Medulla oblongata (tissue), 1 donor: ENCODE measurements around the gene NSUN2.

Experiments
- DNase-seq: peaks from one replicate; pipeline ENCODE4 v3.0.0-alpha.2; 2015; ENCODE audit errors: extremely low spot score

Gene NSUN2

GRCh38 chr5:6604341-6604740 lies 28.5 kb downstream of the NSUN2 start:
- DNase-seq = no peak

GRCh38 chr5:6603643-6604042 lies 29.2 kb downstream of the NSUN2 start:
- no peak for DNase-seq

DNA sequence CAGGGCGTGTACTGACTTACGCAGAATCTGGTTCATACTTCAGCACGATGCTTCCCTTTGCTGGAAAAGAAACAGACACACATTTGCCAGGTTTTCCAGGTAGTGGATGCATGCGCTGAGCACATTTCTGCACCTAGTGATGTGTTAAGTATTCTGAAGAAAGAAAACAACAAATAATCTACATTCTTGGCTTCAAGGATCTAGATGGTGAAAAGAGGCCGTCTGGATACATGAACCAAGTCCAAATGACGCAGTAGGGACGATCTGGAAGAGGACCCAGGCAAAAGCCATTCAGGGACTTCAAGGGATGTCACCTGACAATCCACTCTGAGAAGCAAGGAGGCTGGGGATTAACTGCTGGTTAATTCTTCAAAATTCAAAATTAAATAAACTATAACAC lies 30.4 kb downstream of the NSUN2 start:
- no peak for DNase-seq

DNA sequence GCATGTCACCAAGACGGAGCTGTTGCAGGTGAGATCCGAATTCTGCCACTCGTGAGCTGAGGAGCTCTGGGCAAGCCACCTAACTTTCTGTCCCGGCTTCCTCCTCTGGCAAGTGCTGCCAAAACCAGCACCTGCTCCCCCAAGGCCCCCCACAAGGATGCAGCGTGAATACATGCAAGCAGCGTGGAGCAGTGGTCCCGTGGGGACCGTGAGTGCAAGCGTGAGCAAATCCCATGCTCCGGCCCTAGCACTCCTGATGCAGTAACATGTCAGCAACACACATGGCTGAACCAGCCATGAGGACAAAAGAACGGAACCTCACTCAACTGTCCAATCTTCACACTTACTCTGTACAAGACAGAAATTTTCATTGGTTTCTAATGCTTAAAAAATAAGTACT lies 31.0 kb downstream of the NSUN2 start:
- no peak for DNase-seq

DNA sequence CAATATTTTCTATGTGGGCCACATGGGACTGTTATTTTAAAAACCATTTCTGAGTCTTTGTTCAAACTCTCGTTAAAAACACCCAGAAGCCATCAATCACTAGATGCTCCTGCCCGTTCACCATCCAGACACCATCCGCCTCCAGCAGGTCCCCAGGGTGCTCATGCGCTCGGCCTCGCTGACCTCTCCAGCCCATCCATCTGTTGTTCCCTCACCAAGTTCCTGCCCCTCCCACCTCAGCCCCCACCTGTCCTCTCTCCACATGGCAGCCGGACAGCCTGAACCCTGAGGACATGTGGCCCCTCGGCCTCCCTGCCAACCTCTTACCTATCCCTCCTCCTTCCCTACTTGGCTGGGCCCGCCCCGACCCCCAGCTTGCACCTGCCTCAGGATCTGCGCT lies 31.6 kb downstream of the NSUN2 start:
- no peak for DNase-seq

DNA sequence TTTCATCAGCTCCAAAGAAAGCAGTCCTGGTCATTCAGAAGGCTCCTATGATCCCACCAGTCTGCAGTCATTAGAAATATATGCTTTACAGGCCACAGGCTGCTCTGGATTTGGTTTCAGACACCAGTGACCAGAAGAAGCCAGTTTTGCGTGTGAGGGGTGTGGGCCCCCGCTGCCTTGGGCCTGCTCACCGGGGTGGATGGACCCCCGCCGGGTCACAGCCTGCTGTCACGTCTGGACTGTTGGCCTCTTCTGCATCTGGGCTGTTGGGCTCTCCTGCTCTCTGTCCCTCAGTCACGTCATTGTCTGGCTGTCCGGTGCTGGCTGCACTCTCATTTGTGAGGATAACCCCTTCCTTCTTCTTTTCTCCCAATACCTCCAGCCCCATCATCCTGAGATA lies 33.1 kb downstream of the NSUN2 start:
- DNase-seq = no peak

DNA sequence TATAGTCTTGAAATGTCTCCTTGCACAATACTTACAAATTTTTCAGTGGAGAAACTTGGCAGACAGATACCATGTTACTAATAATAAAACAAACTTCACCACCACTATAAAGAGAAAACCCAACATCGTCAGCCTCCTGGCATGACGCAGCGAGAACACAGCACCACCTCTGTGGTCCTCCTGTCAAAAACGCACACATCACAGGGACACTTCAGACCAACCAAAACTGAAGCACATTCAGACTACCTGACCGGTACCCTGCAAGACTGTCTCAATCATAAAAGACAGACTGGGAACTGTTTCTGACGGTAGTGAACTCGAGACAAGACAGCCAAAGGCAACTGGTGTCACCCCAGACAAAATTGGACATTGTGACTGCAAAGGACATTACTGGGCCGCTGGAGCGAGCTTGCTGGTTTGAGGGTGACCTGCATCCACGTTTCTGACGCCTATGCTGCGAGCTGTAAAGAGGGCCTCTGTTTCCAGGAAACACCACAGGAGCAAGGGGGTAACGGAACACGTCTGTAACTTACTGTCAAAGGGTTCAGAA lies 34.4 kb downstream of the NSUN2 start:
- DNase-seq = no peak

DNA sequence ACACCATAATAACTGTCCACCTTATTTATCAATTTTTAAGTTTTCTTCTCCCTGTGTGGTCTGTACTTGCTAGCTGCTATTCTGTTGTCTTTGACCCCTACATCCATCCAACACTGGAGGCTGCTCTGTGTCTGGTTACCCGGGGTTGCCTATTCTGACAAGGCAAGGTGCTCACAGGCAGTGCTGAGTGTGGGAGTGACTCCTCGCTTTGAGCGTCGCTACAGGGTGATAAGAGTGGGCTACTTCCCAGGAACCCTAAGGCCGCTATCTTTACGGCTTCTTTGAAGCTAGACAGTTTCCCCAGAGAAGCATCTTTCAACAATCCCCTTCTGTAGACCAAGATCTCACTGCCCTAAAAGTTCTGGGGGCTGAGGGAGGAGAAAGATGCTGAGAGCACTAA lies 35.3 kb downstream of the NSUN2 start:
- no peak for DNase-seq

DNA sequence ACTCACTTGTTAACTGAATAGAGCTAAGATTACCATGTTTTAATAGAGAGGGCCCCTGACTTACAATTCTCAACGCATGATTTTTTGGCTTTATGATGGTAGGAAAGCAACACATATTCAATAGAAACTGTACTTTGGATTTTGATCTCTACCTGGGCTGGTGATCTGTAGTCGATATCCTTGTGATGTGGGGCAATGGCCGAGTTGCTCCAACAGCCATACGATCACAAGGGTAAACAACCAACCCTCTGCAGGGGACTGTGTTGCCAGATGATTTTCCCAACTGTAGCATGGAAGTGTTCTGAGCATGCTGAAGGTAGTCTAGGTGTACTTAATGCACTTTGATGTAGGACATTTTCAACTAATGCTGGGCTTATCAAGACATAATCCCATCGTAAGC lies 36.5 kb downstream of the NSUN2 start:
- no peak for DNase-seq

DNA sequence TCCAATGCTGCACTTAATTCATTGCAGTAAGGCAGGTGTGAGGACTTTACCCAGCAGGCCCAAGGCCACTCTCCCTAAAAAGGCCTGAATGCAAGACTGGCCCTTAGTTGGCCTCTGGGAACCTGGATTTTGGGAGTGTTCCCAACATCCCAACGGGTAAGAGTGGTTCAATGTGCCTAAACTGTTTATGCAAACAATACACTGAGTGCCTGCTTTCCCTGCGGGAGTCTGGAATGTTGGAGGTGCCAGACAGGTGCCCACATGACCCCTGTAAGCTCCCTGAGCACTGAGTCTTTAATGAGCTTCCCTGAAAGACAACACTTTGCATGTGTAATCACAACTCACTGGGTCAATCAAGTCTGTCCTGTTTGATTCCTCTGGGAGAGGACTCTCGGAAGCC lies 37.4 kb downstream of the NSUN2 start:
- no peak for DNase-seq

DNA sequence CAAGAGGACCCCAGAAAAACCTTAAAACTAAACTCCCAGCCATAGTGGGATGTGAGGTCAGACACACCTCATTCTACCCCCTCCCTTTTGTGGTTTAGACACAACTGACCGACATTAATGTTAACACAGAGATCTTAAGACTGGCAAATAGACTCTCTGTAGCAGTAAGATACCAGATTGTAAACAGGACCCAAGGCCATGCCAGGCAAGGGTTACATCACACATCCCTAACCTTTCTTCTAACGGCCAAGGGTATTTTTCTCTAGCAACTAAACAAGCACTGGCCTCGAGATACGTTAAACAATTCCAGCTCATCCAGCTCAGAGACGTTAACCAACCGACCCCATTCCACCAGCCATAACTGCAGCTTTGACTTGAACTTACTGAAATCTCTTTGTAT lies 38.8 kb downstream of the NSUN2 start:
- no peak for DNase-seq

GRCh38 chr5:6593148-6594016 lies 39.5 kb downstream of the NSUN2 start:
- no peak for DNase-seq

DNA sequence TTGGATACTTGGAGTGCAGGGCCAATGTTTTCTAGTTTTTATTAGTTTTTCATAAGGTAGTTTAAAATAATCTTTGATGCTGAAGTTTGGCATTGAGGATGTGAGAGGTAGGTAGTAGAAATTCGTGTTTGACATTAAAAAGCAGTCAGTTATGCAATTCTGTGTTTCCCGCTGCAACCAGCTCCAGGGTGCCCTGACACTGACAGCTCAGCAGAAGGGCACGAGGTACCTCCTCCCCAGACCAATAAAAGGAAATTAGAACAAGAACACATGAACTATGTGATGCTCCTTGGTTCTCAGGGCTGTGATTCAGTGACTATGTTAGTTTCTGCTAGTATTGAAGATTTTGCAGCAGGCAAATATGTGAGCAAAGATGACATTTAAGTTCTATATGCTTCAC lies 40.2 kb downstream of the NSUN2 start:
- no peak for DNase-seq

DNA sequence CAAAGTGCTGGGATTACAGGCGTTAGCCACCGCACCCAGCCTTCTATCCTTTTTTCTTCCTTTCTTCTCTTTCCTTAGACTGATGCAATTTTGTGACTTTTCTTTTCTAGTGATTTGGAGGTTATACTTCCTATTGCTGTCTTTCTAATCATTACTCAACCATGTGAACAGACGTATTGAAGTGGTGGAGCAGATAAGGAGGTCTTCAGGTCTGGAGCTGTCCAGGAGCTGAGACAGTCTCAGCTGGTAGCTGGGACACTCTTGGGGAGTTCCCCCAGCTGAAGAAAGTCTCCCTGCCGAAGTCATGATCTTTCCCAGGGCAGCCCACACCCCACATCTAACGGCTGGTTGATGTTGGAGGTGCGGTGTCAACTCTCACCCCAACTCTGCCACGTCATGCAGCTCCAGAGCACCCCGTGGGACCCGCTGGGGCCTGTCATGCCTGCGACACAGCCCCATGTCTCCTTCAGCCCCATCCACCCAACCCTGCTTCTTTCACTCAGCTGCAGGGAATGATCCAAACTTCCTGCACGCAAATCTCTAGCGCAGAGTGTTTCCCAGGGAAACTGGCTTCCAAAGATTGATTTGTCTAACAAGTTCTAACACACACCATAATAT lies 41.1 kb downstream of the NSUN2 start:
- no peak for DNase-seq

- no peak for DNase-seq
Measured at GRCh38 chr5:6590581-6590980, 42.3 kb downstream of the NSUN2 start.

DNA sequence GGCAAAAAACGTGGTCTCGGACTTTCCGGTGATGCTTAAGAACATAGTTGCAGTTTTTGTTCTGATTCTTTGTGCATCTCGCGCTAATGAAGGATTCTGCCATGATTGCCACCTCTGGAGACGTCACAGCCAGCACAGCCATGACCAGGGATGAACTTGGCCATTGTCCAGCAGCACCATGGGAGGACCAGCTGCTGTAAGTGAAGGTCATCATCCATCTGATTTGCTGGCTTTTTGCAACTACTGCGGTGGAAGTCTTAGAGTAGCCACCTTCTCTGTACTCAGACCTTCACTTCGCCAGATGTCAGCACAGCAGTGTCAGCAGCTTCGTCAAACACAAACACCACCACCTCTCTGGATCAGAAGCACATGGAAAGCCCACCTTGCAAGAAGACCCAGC lies 45.7 kb downstream of the NSUN2 start:
- no peak for DNase-seq

GRCh38 chr5:6586647-6587042 lies 46.2 kb downstream of the NSUN2 start:
- no peak for DNase-seq

DNA sequence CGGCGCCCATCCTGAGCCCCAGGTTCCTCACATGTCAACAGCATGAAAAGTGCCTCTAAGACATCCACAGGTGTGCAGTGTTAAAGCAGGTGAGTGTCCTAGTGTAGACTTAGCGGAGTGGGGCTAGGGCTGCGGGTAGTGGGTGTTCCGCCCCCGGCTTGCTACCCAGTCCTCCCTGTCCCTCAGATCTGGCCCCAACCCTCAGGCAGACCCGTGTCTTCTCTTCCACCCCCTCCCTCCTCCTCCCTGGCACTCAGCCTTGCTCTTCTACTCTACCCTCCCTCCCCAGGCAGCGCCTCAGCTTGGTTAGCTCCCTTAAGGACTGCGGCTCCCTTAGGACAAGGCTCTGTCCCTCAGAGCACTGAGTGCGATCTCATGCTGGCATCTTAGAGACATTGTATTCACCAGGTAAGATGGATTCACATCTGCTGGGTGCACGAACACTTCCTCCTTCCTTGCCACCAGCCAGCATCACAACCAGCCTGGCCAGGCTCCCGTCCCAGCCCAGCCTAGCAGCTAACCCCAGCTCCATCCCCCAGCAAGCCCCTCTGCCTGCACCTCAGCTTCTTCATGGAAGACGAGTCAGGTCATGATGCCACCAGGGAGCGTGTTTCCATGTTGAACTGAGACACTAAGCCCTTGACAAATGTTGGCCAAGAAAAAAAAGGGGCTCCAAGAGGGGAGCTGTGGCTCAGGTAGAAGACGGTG lies 46.8 kb downstream of the NSUN2 start:
- DNase-seq = no peak

DNA sequence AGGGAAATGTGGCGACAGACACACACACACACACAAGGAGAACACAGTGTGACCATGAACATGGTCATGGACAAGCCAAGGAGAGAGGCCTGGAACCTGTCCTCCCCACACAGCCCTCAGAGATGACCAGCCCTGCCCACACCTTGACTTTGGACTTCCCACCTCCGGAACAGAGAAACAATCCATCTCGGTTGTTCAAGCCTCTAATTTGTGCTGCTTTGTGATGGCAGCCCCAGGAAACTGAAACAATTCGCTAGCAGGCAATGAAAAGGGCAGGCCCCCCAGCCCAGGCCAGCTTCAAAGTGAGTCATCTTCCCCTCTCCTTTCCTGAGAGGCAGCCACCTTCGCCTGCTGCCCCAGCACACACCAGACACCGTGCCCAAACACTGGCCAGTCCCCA lies 47.7 kb downstream of the NSUN2 start:
- DNase-seq = no peak

DNA sequence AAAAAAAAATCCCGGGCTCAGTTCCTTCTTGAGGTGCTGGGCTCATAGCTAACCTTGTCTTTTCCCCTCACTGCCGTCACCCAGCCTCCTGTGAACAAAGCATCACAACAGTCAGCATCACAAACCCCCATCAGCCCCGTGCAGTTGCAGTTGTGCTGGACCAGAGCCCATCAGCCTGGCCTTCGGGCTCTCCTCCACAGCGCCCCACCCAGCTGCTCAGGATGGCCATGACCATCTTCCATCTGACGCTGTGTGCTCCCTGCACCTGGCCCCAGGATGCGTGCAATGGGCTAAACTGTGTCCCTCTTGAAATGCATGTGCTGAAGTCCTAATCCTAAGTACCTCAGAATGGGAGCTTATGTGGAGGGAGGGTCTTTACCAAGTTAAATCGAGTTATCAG lies 48.1 kb downstream of the NSUN2 start:
- no peak for DNase-seq

DNA sequence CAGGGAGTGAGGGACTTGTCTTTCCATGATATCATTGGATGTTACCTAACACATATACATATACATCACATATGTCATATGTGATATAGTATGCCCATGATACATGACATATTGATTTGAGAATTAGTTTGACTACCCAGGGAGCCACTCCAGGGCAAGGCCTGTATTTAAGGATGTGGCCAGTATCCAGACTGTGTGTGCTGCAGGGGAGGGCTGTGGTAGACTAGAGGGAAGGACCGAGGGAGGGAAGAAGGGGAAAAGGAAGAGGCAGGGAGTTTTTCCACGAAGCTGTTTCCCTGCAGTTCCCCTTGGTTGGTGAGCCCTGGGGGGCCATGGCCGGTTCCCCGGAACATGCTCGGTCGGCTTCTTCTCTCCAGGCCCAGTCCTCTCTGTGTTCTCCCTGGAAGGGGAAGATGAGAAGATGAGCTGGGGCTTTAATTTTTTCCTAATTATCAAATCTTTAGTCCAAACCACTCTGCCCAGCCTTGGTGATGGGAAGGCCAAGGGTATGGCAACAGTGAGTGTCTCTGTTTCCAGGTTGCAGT lies 48.7 kb downstream of the NSUN2 start:
- DNase-seq = no peak
